Nephron progenitor cell (in vitro differentiated cells): Measurements from ENCODE around the gene ZNF155.
A peak's percentile ranks its signal among the peaks of the same experiment; 100 is the strongest.

Source experiments
- DNase-seq: peaks from one replicate; pipeline ENCODE4 v3.0.0; 2021
- H3K27ac Mint-ChIP-seq: 2 replicates; pipeline ENCODE4 v1.8.0; 2021; ENCODE audit warnings: mild to moderate bottlenecking, moderate library complexity, mixed read lengths
- H3K27me3 Mint-ChIP-seq: 2 replicates; pipeline ENCODE4 v1.8.0; 2021; ENCODE audit warnings: mild to moderate bottlenecking, low read depth, mixed read lengths; ENCODE audit not compliant: poor library complexity
- H3K36me3 Mint-ChIP-seq: 2 replicates; pipeline ENCODE4 v1.8.0; 2021; ENCODE audit warnings: low read depth, mixed read lengths
- H3K4me1 Mint-ChIP-seq: 2 replicates; pipeline ENCODE4 v1.8.0; 2021; ENCODE audit warnings: mixed read lengths
- H3K4me3 Mint-ChIP-seq: 2 replicates; pipeline ENCODE4 v1.8.0; 2021; ENCODE audit warnings: mild to moderate bottlenecking, moderate library complexity, mixed read lengths
- H3K9me3 Mint-ChIP-seq: 2 replicates; pipeline ENCODE4 v1.8.0; 2021; ENCODE audit warnings: mild to moderate bottlenecking, moderate library complexity, mixed read lengths
- CTCF ChIP-seq: fragments of 200-600 bp; sonication (generic); IDR thresholded peaks from 2 replicates; pipeline ENCODE4 v1.5.0; 2021; ENCODE audit warnings: antibody characterized with exemption

ZNF155 gene

GRCh38 chr19:43983912-43984686, at the start of gene ZNF155:
TSS of gene ZNF155 (plus strand) at chr19:43984188. CDS start at chr19:43988544, 4,356 bp downstream.
- peak; percentile 75 for DNase-seq
- no peak for TF ChIP-seq CTCF
- Mint-ChIP-seq H3K36me3 (peaks cover 40% of the 10 kb centered on the region), H3K4me1 (peaks cover 4% of the 10 kb centered on the region), H3K27ac (peak within 1 kb of the TSS; percentile 59), H3K4me3 (peak within 1 kb of the TSS; percentile 99), H3K9me3 (peaks cover 66% of the 10 kb centered on the region), H3K27me3 (no peaks in the 10 kb centered on the region)

- TF ChIP-seq CTCF = no peak
- DNase-seq = peak; percentile 87
- H3K9me3 Mint-ChIP-seq = peaks cover 39% of the 10 kb centered on the region
- H3K27ac Mint-ChIP-seq = peak within 1 kb of the TSS; percentile 92
- H3K4me1 Mint-ChIP-seq = peaks cover 13% of the 10 kb centered on the region
- peaks cover 10% of the 10 kb centered on the region for H3K27me3 Mint-ChIP-seq
- H3K36me3 Mint-ChIP-seq = peaks cover 41% of the 10 kb centered on the region
- peak within 1 kb of the TSS; percentile 97 for H3K4me3 Mint-ChIP-seq
Measured at GRCh38 chr19:43934985-43935708, 48.8 kb upstream of the ZNF155 start, which contains the start of gene ZNF45. TSS of gene ZNF45 (minus strand) at chr19:43935282. CDS start at chr19:43922185, 13,097 bp downstream.

GRCh38 chr19:43936188-43936587, 47.8 kb upstream of the ZNF155 start:
- Mint-ChIP-seq H3K4me3 (peak overlapping the region; percentile 97), H3K27me3 (peaks cover 20% of the 10 kb centered on the region)

GRCh38 chr19:43939557-43940260, 44.3 kb upstream of the ZNF155 start:
- no peaks in the 10 kb centered on the region for H3K4me1 Mint-ChIP-seq
- H3K4me3 Mint-ChIP-seq = no peak overlapping the region
- no peaks in the 10 kb centered on the region for H3K36me3 Mint-ChIP-seq
- H3K27me3 Mint-ChIP-seq = peaks cover 34% of the 10 kb centered on the region
- H3K27ac Mint-ChIP-seq = no peak overlapping the region
- peaks cover 56% of the 10 kb centered on the region for H3K9me3 Mint-ChIP-seq
- no peak for DNase-seq
- TF ChIP-seq CTCF = no peak

More at GRCh38 chr19:43936188-43936587, 47.8 kb upstream of the ZNF155 start:
- Mint-ChIP-seq H3K27ac (no peak overlapping the region), H3K9me3 (peaks cover 48% of the 10 kb centered on the region), H3K36me3 (peaks cover 31% of the 10 kb centered on the region), H3K4me1 (peaks cover 13% of the 10 kb centered on the region)
- no peak for DNase-seq
- no peak for TF ChIP-seq CTCF

- H3K27ac Mint-ChIP-seq = no peak overlapping the region
- no peaks in the 10 kb centered on the region for H3K4me1 Mint-ChIP-seq
- peaks cover 44% of the 10 kb centered on the region for H3K27me3 Mint-ChIP-seq
- H3K4me3 Mint-ChIP-seq = no peak overlapping the region
- TF ChIP-seq CTCF = no peak
- no peaks in the 10 kb centered on the region for H3K36me3 Mint-ChIP-seq
- H3K9me3 Mint-ChIP-seq = peaks cover 63% of the 10 kb centered on the region
- no peak for DNase-seq
Measured at GRCh38 chr19:43940719-43941118, 43.3 kb upstream of the ZNF155 start.
